Neuronal stem cell (in vitro differentiated cells): Measurements from ENCODE around the gene TMCO4.

Source experiments
- DNase-seq: peaks from one replicate; pipeline ENCODE4 v3.0.0-alpha.2; 2013; ENCODE audit warnings: low spot score
- H2AFZ ChIP-seq: one replicate; pipeline ENCODE4 v1.6.1; 2013; ENCODE audit warnings: mild to moderate bottlenecking, low read length, inconsistent platforms
- H2AK5ac ChIP-seq: 2 replicates; pipeline ENCODE4 v1.6.1; 2013; ENCODE audit warnings: low read depth, mild to moderate bottlenecking, inconsistent platforms, low read length, moderate library complexity, mixed read lengths
- H2BK120ac ChIP-seq: 2 replicates; pipeline ENCODE4 v1.6.1; 2013; ENCODE audit warnings: low read depth, mild to moderate bottlenecking, inconsistent platforms, low read length, moderate library complexity, mixed read lengths
- H2BK12ac ChIP-seq: one replicate; pipeline ENCODE4 v1.6.1; 2013; ENCODE audit warnings: low read length, inconsistent platforms
- H2BK15ac ChIP-seq: 2 replicates; pipeline ENCODE4 v1.6.1; 2013; ENCODE audit warnings: mild to moderate bottlenecking, low read length, inconsistent platforms, mixed read lengths
- H2BK5ac ChIP-seq: one replicate; pipeline ENCODE4 v1.6.1; 2013; ENCODE audit warnings: inconsistent platforms, mild to moderate bottlenecking, low read length, moderate library complexity
- H3K14ac ChIP-seq: one replicate; pipeline ENCODE4 v1.6.1; 2013; ENCODE audit warnings: low read length, inconsistent platforms
- H3K18ac ChIP-seq: 2 replicates; pipeline ENCODE4 v1.6.1; 2013; ENCODE audit warnings: low read length, inconsistent platforms
- H3K23ac ChIP-seq: 2 replicates; pipeline ENCODE4 v1.6.1; 2013; ENCODE audit warnings: low read depth, mild to moderate bottlenecking, mixed read lengths, low read length, inconsistent platforms; ENCODE audit not compliant: poor library complexity
- H3K27ac ChIP-seq: replicated peaks from 3 replicates; pipeline ENCODE4 v1.5.1; 2013; ENCODE audit warnings: low read length, inconsistent platforms
- H3K27me3 ChIP-seq, 3 experiments: 2 replicates each; pipeline ENCODE4 v1.6.1; 2013; ENCODE audit warnings: low read length in 3 of 3, mild to moderate bottlenecking in 2 of 3, inconsistent platforms in 1 of 3, low read depth in 1 of 3, mixed read lengths in 1 of 3, moderate library complexity in 1 of 3; ENCODE audit not compliant: control insufficient read depth in 3 of 3, insufficient read depth in 3 of 3
- H3K36me3 ChIP-seq, 2 donors: replicated peaks in 1 of 2; 2 replicates each; pipeline ENCODE4 v1.6.1; 2013; ENCODE audit warnings: low read length in 2 of 2; ENCODE audit not compliant: control insufficient read depth in 2 of 2, insufficient read depth in 2 of 2
- H3K4ac ChIP-seq: 2 replicates; pipeline ENCODE4 v1.6.1; 2013; ENCODE audit warnings: inconsistent platforms, mild to moderate bottlenecking, low read length, moderate library complexity
- H3K4me1 ChIP-seq, 2 donors: 1 replicate in 1 of 2; 2 replicates in 1 of 2; pipeline ENCODE4 v1.6.1; 2013; ENCODE audit warnings: low read length in 2 of 2, low read depth in 1 of 2; ENCODE audit not compliant: control insufficient read depth in 2 of 2, insufficient read depth in 1 of 2
- H3K4me2 ChIP-seq: one replicate; pipeline ENCODE4 v1.6.1; 2013; ENCODE audit warnings: mild to moderate bottlenecking, low read length, inconsistent platforms; ENCODE audit not compliant: insufficient read depth, poor library complexity, severe bottlenecking
- H3K4me3 ChIP-seq, 2 donors: 2 replicates each; pipeline ENCODE4 v1.5.1; 2013; ENCODE audit warnings: low read length in 2 of 2, mild to moderate bottlenecking in 2 of 2, inconsistent platforms in 1 of 2, moderate library complexity in 1 of 2
- H3K79me1 ChIP-seq: one replicate; pipeline ENCODE4 v1.6.1; 2013; ENCODE audit warnings: low read depth, mild to moderate bottlenecking, inconsistent platforms, low read length, moderate library complexity
- H3K9ac ChIP-seq: one replicate; pipeline ENCODE4 v1.6.1; 2013; ENCODE audit warnings: mild to moderate bottlenecking, low read depth, low read length, inconsistent platforms; ENCODE audit not compliant: poor library complexity
- H3K9me3 ChIP-seq, 2 donors: replicated peaks in 1 of 2; 2 replicates each; pipeline versions ENCODE3 to v1.6.1; 2013; ENCODE audit warnings: low read length in 2 of 2, mild to moderate bottlenecking in 2 of 2, inconsistent platforms in 1 of 2, low read depth in 1 of 2, mixed read lengths in 1 of 2, moderate library complexity in 1 of 2; ENCODE audit not compliant: control insufficient read depth in 2 of 2, insufficient read depth in 1 of 2
- H4K8ac ChIP-seq: one replicate; pipeline ENCODE4 v1.6.1; 2013; ENCODE audit warnings: low read depth, mild to moderate bottlenecking, inconsistent platforms, low read length, moderate library complexity
- H4K91ac ChIP-seq: one replicate; pipeline ENCODE4 v1.6.1; 2013; ENCODE audit warnings: low read length, low read depth, mild to moderate bottlenecking, inconsistent platforms; ENCODE audit not compliant: poor library complexity
- WGBS, 2 donors: extraction: QIAGEN DNeasy Blood & Tissue Kit; methylation state at CpG; one replicate each; pipeline ENCODE4 v1.1.7; 2013; ENCODE audit warnings: missing lambda C conversion rate in 2 of 2, mixed read lengths in 1 of 2; ENCODE audit not compliant: insufficient read length in 2 of 2, insufficient replicate concordance in 1 of 2; ENCODE audit errors: extremely low coverage in 2 of 2; 5-methylcytosine and 5-hydroxymethylcytosine counted together

Gene TMCO4

DNA sequence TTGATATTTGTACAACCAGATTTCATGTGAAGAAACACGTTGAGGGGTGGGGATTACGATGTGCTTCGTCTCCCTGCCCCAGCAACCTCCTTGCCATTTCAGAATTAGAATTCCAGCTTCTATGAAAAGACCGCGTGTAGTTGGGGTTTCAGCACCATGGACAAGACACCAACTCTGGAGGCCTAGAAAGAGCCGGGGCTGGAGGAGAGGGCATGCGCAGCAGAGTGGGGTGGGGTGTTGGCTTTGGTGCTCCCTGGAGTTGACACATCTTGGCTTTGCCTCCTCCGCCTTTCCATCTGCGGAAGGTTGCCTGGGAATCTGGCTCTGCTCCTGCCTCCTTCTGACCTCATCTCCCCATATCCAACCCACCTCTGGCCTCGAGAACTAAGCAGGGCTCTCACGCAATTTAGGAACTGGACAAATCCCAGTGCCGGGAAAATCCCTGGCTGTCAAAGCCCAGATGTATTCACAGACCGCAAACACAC, 123.2 kb downstream of the TMCO4 start:
- H2BK12ac ChIP-seq = no peak overlapping the region
- H2BK120ac ChIP-seq = no peak overlapping the region
- no peak overlapping the region for H3K23ac ChIP-seq
- H3K27me3 ChIP-seq = peaks cover 0 to 17% (median 0%) of the 10 kb centered on the region in 3 experiments
- no peaks in the 10 kb centered on the region for H3K36me3 ChIP-seq
- peak; percentile 73 for DNase-seq
- H3K4me3 ChIP-seq = no peak overlapping the region
- H2AK5ac ChIP-seq = no peak overlapping the region
- H3K79me1 ChIP-seq = no peaks in the 10 kb centered on the region
- no peak overlapping the region for H3K4me2 ChIP-seq
- no peak overlapping the region for H2BK15ac ChIP-seq
- no CpG with 5 or more reads among the region's 13 CpGs for WGBS, 2 donors
- no peaks in the 10 kb centered on the region for H3K4me1 ChIP-seq
- no peak overlapping the region for H2BK5ac ChIP-seq
- no peak overlapping the region for H3K14ac ChIP-seq
- no peak overlapping the region for H3K4ac ChIP-seq
- no peaks in the 10 kb centered on the region for H3K9me3 ChIP-seq
- H2AFZ ChIP-seq = no peak overlapping the region
- no peak overlapping the region for H3K9ac ChIP-seq
- H3K18ac ChIP-seq = no peak overlapping the region
- no peak overlapping the region for H3K27ac ChIP-seq
- no peak overlapping the region for H4K8ac ChIP-seq
- H4K91ac ChIP-seq = no peak overlapping the region

DNA sequence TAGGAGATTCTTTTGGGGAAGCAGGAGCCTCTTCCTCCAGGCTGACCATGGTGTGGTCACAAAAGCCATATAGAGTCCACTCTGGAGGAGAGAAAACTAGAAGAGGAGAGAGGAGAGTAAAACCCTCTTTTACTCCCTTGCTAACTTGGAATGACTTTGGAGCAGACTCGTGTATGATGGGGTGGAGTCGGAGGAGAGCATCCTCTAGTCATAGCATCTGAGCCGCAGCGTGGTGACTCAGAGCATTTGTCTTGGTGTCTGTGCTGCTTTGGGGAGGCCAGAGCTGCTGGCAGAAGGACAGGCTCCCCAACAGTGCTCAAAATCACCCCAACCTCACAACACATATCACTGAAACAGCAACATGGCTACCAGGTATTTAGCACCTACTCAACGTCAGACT, 123.9 kb downstream of the TMCO4 start:
- no CpG with 5 or more reads among the region's 5 CpGs for WGBS, 2 donors
- Histone ChIP-seq H2AK5ac (no peak overlapping the region), H2BK15ac (no peak overlapping the region), H2BK5ac (no peak overlapping the region), H3K9ac (no peak overlapping the region), H3K4me2 (no peak overlapping the region), H3K27me3 (peaks cover 0 to 24% (median 0%) of the 10 kb centered on the region in 3 experiments), H3K27ac (no peak overlapping the region), H3K36me3 (no peaks in the 10 kb centered on the region), H3K4me3 (no peak overlapping the region), H3K9me3 (no peaks in the 10 kb centered on the region), H3K4ac (no peak overlapping the region), H3K14ac (no peak overlapping the region), H3K18ac (no peak overlapping the region), H3K4me1 (no peaks in the 10 kb centered on the region), H2BK12ac (no peak overlapping the region), H3K23ac (no peak overlapping the region), H2AFZ (no peak overlapping the region), H3K79me1 (no peaks in the 10 kb centered on the region), H2BK120ac (no peak overlapping the region), H4K91ac (no peak overlapping the region), H4K8ac (no peak overlapping the region)
- DNase-seq = no peak

- Histone ChIP-seq H2AK5ac (no peak overlapping the region), H3K36me3 (no peaks in the 10 kb centered on the region), H3K18ac (no peak overlapping the region), H2BK5ac (no peak overlapping the region), H2AFZ (no peak overlapping the region), H3K79me1 (no peaks in the 10 kb centered on the region), H2BK12ac (no peak overlapping the region), H3K4me2 (no peak overlapping the region), H3K27me3 (peaks cover 0 to 48% (median 5%) of the 10 kb centered on the region in 3 experiments), H4K91ac (no peak overlapping the region), H3K9me3 (no peaks in the 10 kb centered on the region), H4K8ac (no peak overlapping the region), H3K4ac (no peak overlapping the region), H3K4me3 (no peak overlapping the region), H3K4me1 (no peaks in the 10 kb centered on the region), H3K23ac (no peak overlapping the region), H2BK15ac (no peak overlapping the region), H3K27ac (no peak overlapping the region), H2BK120ac (no peak overlapping the region), H3K14ac (no peak overlapping the region), H3K9ac (no peak overlapping the region)
- no peak for DNase-seq
- no CpG with 5 or more reads among the region's 6 CpGs for WGBS, 2 donors
Observed at GRCh38 chr1:19672237-19672636, 127.5 kb downstream of the TMCO4 start.

- H3K14ac ChIP-seq = no peak overlapping the region
- no peak overlapping the region for H4K8ac ChIP-seq
- H3K18ac ChIP-seq = no peak overlapping the region
- no peak overlapping the region for H2BK120ac ChIP-seq
- H3K23ac ChIP-seq = no peak overlapping the region
- no peak overlapping the region for H3K27ac ChIP-seq
- no peak overlapping the region for H3K4me2 ChIP-seq
- no CpG with 5 or more reads among the region's 4 CpGs for WGBS, 2 donors
- H3K9me3 ChIP-seq = no peaks in the 10 kb centered on the region
- H2AK5ac ChIP-seq = no peak overlapping the region
- no peak overlapping the region for H3K4ac ChIP-seq
- H2BK5ac ChIP-seq = no peak overlapping the region
- H2BK12ac ChIP-seq = no peak overlapping the region
- peaks cover 2% of the 10 kb centered on the region for H3K79me1 ChIP-seq
- no peak overlapping the region for H4K91ac ChIP-seq
- H3K4me3 ChIP-seq = no peak overlapping the region
- no peak overlapping the region for H2AFZ ChIP-seq
- no peaks in the 10 kb centered on the region for H3K4me1 ChIP-seq
- H3K9ac ChIP-seq = no peak overlapping the region
- DNase-seq = no peak
- no peaks in the 10 kb centered on the region for H3K36me3 ChIP-seq
- H2BK15ac ChIP-seq = no peak overlapping the region
- peaks cover 3 to 63% (median 18%) of the 10 kb centered on the region in 3 experiments for H3K27me3 ChIP-seq
Observed at GRCh38 chr1:19670787-19671186, 128.9 kb downstream of the TMCO4 start.
